ENCODE results near the gene CNTN1.

GRCh38 chr12:40903040-40903439 lies 210.8 kb downstream of the CNTN1 start:
- TF ChIP-seq PKNOX1 (IDR thresholded peaks at IDR 0.05): no peak
- no peak for TF ChIP-seq NFRKB (IDR thresholded peaks at IDR 0.05)
- TF ChIP-seq ZNF384 (IDR thresholded peaks at IDR 0.05): no peak
- no peak for TF ChIP-seq SP1 (IDR thresholded peaks at IDR 0.05)
- TF ChIP-seq FOXA1 (IDR thresholded peaks at IDR 0.05): no peak
- TF ChIP-seq CTBP1 (IDR thresholded peaks at IDR 0.05; ENCODE audit: borderline replicate concordance): no peak
- TF ChIP-seq BHLHE40 (IDR thresholded peaks at IDR 0.05; ENCODE audit: borderline replicate concordance): no peak
- TF ChIP-seq FOXM1 (IDR thresholded peaks at IDR 0.05; ENCODE audit: borderline replicate concordance): no peak
- no peak for TF ChIP-seq TARDBP (IDR thresholded peaks at IDR 0.05)

Measured in HEK293T (cell line).